H1 (cell line): ENCODE results near the gene LAMA3. TPM values are rescaled to one million over a fixed set of nuclear protein-coding genes. Genes with fewer than 3 reads are reported as not detected.

Source experiments
- CTCF ChIA-PET: fragments of 300-600 bp; sonication (Branson Sonifier 250); formaldehyde crosslinking; loops from one replicate; lab custom pipeline; 2021; ENCODE audit not compliant: partially characterized antibody; lab: Charles Lee
- POLR2A ChIA-PET: fragments of 300-600 bp; sonication (Branson Sonifier 250); formaldehyde crosslinking; loops from one replicate; lab custom pipeline; 2021; ENCODE audit warnings: inconsistent platforms; ENCODE audit not compliant: partially characterized antibody; lab: Charles Lee
- DNase-seq, 2 experiments: peaks; one replicate each; pipeline versions ENCODE4 v3.0.0 to v3.0.0-alpha.2; 2010 to 2022; ENCODE audit warnings: low spot score in 2 of 2, low read depth in 1 of 2, mixed read lengths in 1 of 2
- FAIRE-seq: peaks from 2 replicates; lab custom pipeline; 2011; peaks lifted over from hg19 to GRCh38; lab: Jason Lieb, UNC
- H2AFZ ChIP-seq: 2 replicates; pipeline ENCODE4 v1.8.1; 2012; ENCODE audit warnings: low read length, inconsistent platforms
- H2AK5ac ChIP-seq: 2 replicates; pipeline ENCODE4 v1.6.1; 2013; ENCODE audit warnings: low read depth, low read length
- H2BK120ac ChIP-seq: replicated peaks from 2 replicates; pipeline ENCODE3; 2013; ENCODE audit warnings: low read depth, low read length, inconsistent platforms
- H2BK12ac ChIP-seq: 2 replicates; pipeline ENCODE4 v1.6.1; 2013; ENCODE audit warnings: low read depth, low read length
- H2BK15ac ChIP-seq: 2 replicates; pipeline ENCODE4 v1.6.1; 2013; ENCODE audit warnings: low read length
- H2BK20ac ChIP-seq: 2 replicates; pipeline ENCODE4 v1.6.1; 2013; ENCODE audit warnings: low read length
- H2BK5ac ChIP-seq: 2 replicates; pipeline ENCODE4 v1.6.1; 2013; ENCODE audit warnings: low read depth, low read length
- H3K14ac ChIP-seq: 2 replicates; pipeline ENCODE4 v1.6.1; 2013; ENCODE audit warnings: inconsistent platforms; ENCODE audit not compliant: insufficient read length
- H3K18ac ChIP-seq: 2 replicates; pipeline ENCODE4 v1.6.1; 2013; ENCODE audit warnings: low read length; ENCODE audit errors: extremely low read depth
- H3K23ac ChIP-seq: 2 replicates; pipeline ENCODE4 v1.6.1; 2013; ENCODE audit warnings: inconsistent platforms; ENCODE audit not compliant: insufficient read length
- H3K23me2 ChIP-seq: 2 replicates; pipeline ENCODE4 v1.6.1; 2013; ENCODE audit warnings: low read depth, low read length
- H3K27ac ChIP-seq: 2 replicates; pipeline ENCODE4 v1.6.1; 2011; ENCODE audit warnings: low read depth, low read length, inconsistent platforms
- H3K27me3 ChIP-seq, 4 experiments: replicated peaks in 1 of 4; 1 replicate in 1 of 4; 2 replicates in 3 of 4; pipeline versions ENCODE4 v1.6.1 to v1.8.1; 2011 to 2013; ENCODE audit warnings: low read length in 3 of 4, mild to moderate bottlenecking in 3 of 4, inconsistent platforms in 2 of 4, mixed read lengths in 2 of 4, moderate library complexity in 1 of 4; ENCODE audit not compliant: control insufficient read depth in 3 of 4, insufficient read depth in 3 of 4; ENCODE audit errors: extremely low read depth in 1 of 4
- H3K36me3 ChIP-seq, 4 experiments: 2 replicates each; pipeline versions ENCODE4 v1.6.1 to v1.8.1; 2011 to 2013; ENCODE audit warnings: mild to moderate bottlenecking in 4 of 4, low read length in 3 of 4, moderate library complexity in 2 of 4, control low read depth in 1 of 4, inconsistent platforms in 1 of 4; ENCODE audit not compliant: insufficient read depth in 4 of 4, control insufficient read depth in 2 of 4
- H3K4ac ChIP-seq: replicated peaks from 2 replicates; pipeline ENCODE3; 2013; ENCODE audit warnings: low read length, low read depth, mixed read lengths, inconsistent platforms; ENCODE audit not compliant: insufficient read length
- H3K4me1 ChIP-seq, 4 experiments: replicated peaks in 1 of 4; 1 replicate in 1 of 4; 2 replicates in 3 of 4; pipeline versions ENCODE4 v1.6.1 to v1.8.1; 2011 to 2013; ENCODE audit warnings: low read length in 3 of 4, inconsistent platforms in 2 of 4, mixed read lengths in 1 of 4; ENCODE audit not compliant: insufficient read depth in 4 of 4, control insufficient read depth in 3 of 4
- H3K4me2 ChIP-seq, 2 experiments: 2 replicates each; pipeline versions ENCODE4 v1.6.1 to v1.8.1; 2011 to 2013; ENCODE audit warnings: low read depth in 2 of 2, low read length in 2 of 2, control low read depth in 1 of 2, inconsistent platforms in 1 of 2, mild to moderate bottlenecking in 1 of 2; ENCODE audit not compliant: insufficient read depth in 1 of 2
- H3K4me3 ChIP-seq, 4 experiments: fragments of 200-600, 300-600 bp in 1 of 4; sonication (generic), shearing (Covaris generic), sonication (Bioruptor Twin) in 1 of 4; 2 replicates each; pipeline versions ENCODE4 v1.5.1 to v1.8.1; 2011 to 2016; ENCODE audit warnings: low read length in 4 of 4, low read depth in 3 of 4, control low read depth in 2 of 4, inconsistent platforms in 2 of 4, mild to moderate bottlenecking in 2 of 4, mixed read lengths in 1 of 4, moderate library complexity in 1 of 4; ENCODE audit not compliant: insufficient read depth in 2 of 4; ENCODE audit errors: extremely low read depth in 1 of 4
- H3K56ac ChIP-seq: replicated peaks from 2 replicates; pipeline ENCODE3; 2013; ENCODE audit warnings: low read depth, mild to moderate bottlenecking, mixed read lengths, low read length, inconsistent platforms; ENCODE audit not compliant: insufficient read length
- H3K79me1 ChIP-seq: 2 replicates; pipeline ENCODE4 v1.6.1; 2013; ENCODE audit warnings: low read depth, low read length, control low read depth
- H3K79me2 ChIP-seq, 2 experiments: 2 replicates each; pipeline versions ENCODE4 v1.6.1 to v1.8.1; 2012 to 2013; ENCODE audit warnings: low read length in 2 of 2, mild to moderate bottlenecking in 2 of 2, inconsistent platforms in 1 of 2; ENCODE audit not compliant: insufficient read depth in 2 of 2, control insufficient read depth in 1 of 2
- H3K9ac ChIP-seq, 4 experiments: replicated peaks in 1 of 4; 1 replicate in 1 of 4; 2 replicates in 3 of 4; pipeline versions ENCODE4 v1.6.1 to v1.8.1; 2011 to 2013; ENCODE audit warnings: low read depth in 3 of 4, low read length in 3 of 4, control low read depth in 2 of 4, mild to moderate bottlenecking in 2 of 4, moderate library complexity in 2 of 4, inconsistent platforms in 1 of 4; ENCODE audit errors: extremely low read depth in 1 of 4
- H3K9me3 ChIP-seq, 2 experiments: 2 replicates each; pipeline versions ENCODE4 v1.6.1 to v1.8.1; 2012 to 2013; ENCODE audit warnings: mild to moderate bottlenecking in 2 of 2, moderate library complexity in 2 of 2, control low read depth in 1 of 2, inconsistent platforms in 1 of 2, low read depth in 1 of 2, low read length in 1 of 2, mixed read lengths in 1 of 2; ENCODE audit not compliant: insufficient read depth in 2 of 2
- H4K20me1 ChIP-seq, 2 experiments: replicated peaks in 1 of 2; 2 replicates each; pipeline versions ENCODE3 to v1.8.1; 2011 to 2013; ENCODE audit warnings: inconsistent platforms in 2 of 2, low read length in 2 of 2, mild to moderate bottlenecking in 1 of 2; ENCODE audit not compliant: insufficient read depth in 2 of 2, control insufficient read depth in 1 of 2
- H4K5ac ChIP-seq: 2 replicates; pipeline ENCODE4 v1.6.1; 2013; ENCODE audit warnings: low read length, low read depth, mixed read lengths, inconsistent platforms; ENCODE audit not compliant: insufficient read length
- H4K8ac ChIP-seq: 2 replicates; pipeline ENCODE4 v1.8.0; 2013; ENCODE audit warnings: mild to moderate bottlenecking, moderate library complexity, low read length, inconsistent platforms; ENCODE audit not compliant: insufficient read depth; ENCODE audit errors: extremely low read depth
- H4K91ac ChIP-seq: replicated peaks from 2 replicates; pipeline ENCODE3; 2013; ENCODE audit warnings: low read length, mixed read lengths, inconsistent platforms; ENCODE audit not compliant: insufficient read length
- BACH1 ChIP-seq: IDR thresholded peaks from 2 replicates; pipeline ENCODE4 v1.6.1; 2012; ENCODE audit warnings: low read length, improper control_type of control experiment
- CREB1 ChIP-seq: IDR thresholded peaks from 2 replicates; pipeline ENCODE4 v1.6.1; 2012; ENCODE audit warnings: inconsistent platforms
- EGR1 ChIP-seq: IDR thresholded peaks from 2 replicates; pipeline ENCODE4 v1.6.1; 2011; ENCODE audit warnings: low read depth, low read length, borderline replicate concordance
- JUN ChIP-seq: IDR thresholded peaks from 2 replicates; pipeline ENCODE4 v1.6.1; 2011; ENCODE audit warnings: low read depth, mild to moderate bottlenecking, improper control_type of control experiment, low read length
- POLR2AphosphoS5 ChIP-seq: IDR thresholded peaks from 2 replicates; pipeline ENCODE4 v1.6.1; 2011; ENCODE audit warnings: low read depth, low read length
- RAD21 ChIP-seq, 2 experiments: IDR thresholded peaks in 1 of 2; conservative IDR thresholded peaks in 1 of 2; 2 replicates each; pipeline ENCODE4 v1.6.1; 2011; ENCODE audit warnings: low read depth in 2 of 2, low read length in 2 of 2, improper control_type of control experiment in 1 of 2, inconsistent platforms in 1 of 2, mild to moderate bottlenecking in 1 of 2, moderate library complexity in 1 of 2
- RNF2 ChIP-seq: fragments of 200-900, 300-1000 bp; sonication (generic); IDR thresholded peaks from 2 replicates; pipeline ENCODE4 v1.7.1; 2016; ENCODE audit warnings: borderline replicate concordance, low read depth, mild to moderate bottlenecking, antibody characterized with exemption, low read length; ENCODE audit not compliant: poor library complexity, severe bottlenecking; ENCODE audit errors: missing control alignments
- SIRT6 ChIP-seq: IDR thresholded peaks from one replicate; pipeline ENCODE4 v1.7.1; 2012; ENCODE audit warnings: low read length, inconsistent platforms
- SP4 ChIP-seq: IDR thresholded peaks from 2 replicates; pipeline ENCODE4 v1.6.1; 2012; ENCODE audit warnings: low read length, inconsistent platforms
- WGBS, 2 experiments: shearing (Covaris generic) in 1 of 2; methylation state at CpG; one replicate each; pipeline versions ENCODE4 v1.1.6 to v1.1.7; 2013 to 2015; ENCODE audit warnings: low lambda C conversion rate in 2 of 2, mixed read lengths in 2 of 2, inconsistent platforms in 1 of 2, low coverage in 1 of 2, missing lambda C conversion rate in 1 of 2; ENCODE audit not compliant: insufficient replicate concordance in 2 of 2, insufficient coverage in 1 of 2, insufficient read length in 1 of 2; ENCODE audit errors: extremely low coverage in 1 of 2, missing lambda C conversion rate in 1 of 2; 5-methylcytosine and 5-hydroxymethylcytosine counted together
- polyA plus RNA-seq, 7 experiments: library from polyadenylated mRNA; depleted of rRNA in 3 of 7; stranded (reverse) in 5 of 7; unstranded in 2 of 7; fragments of >200 nt in 5 of 7; fragments of 200-250 nt in 2 of 7; gene quantifications; 1 replicate in 5 of 7; 2 replicates in 1 of 7; 4 replicates in 1 of 7; pipeline versions ENCODE4 v1.2.1 to v1.2.3, GENCODE V29; 2011 to 2013; ENCODE audit warnings: missing spikeins in 2 of 7, mixed read lengths in 2 of 7
- total RNA-seq: library from RNA; stranded (reverse); fragmentation: NEBNext Ultra II Directional; extraction: Animal tissue kit (Norgen Biotek cat#: 25700); gene quantifications from 2 replicates; pipeline ENCODE4 v1.2.1, GENCODE V29; 2021
- TF ChIP-seq, protein P1 (sequence below), 3 experiments: IDR thresholded peaks; 1 replicate in 2 of 3; 2 replicates in 1 of 3; pipeline versions ENCODE4 v1.5.1 to v1.6.1; 2011; ENCODE audit warnings: low read length in 3 of 3, mild to moderate bottlenecking in 3 of 3, inconsistent platforms in 2 of 3, low read depth in 1 of 3, moderate library complexity in 1 of 3; ENCODE audit not compliant: insufficient read depth in 1 of 3; ENCODE audit errors: control extremely low read depth in 1 of 3

The LAMA3 gene
- total and polyA plus RNA-seq, 2 of the 8 experiments (the other 6 are each of a cell fraction or from before 2014, with no cell fraction given): 0.76 to 5.0 TPM

DNA sequence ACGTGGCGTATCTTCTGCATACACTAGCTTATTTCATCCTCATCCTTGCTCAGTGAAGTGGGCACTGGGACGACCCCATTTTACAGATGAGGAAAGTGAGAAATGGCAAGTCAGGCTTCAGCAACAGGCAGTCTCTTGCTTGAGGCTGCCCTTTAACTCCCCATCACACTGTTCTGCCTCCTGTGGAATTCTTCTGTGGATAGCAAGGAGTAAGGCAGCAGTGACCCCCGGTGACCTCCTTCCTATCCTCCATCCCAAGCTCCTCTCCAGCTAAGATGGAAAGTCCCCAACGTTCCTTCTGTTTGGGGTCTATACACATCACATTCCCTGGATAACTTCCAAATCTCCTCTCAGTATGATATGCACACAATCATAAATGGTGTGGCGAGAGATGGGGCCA lies 37.0 kb upstream of the LAMA3 start:
- POLR2A ChIA-PET: interaction anchor here (1.0 to 1.1 kb wide), 2 partner anchors 25 to 34 kb away, joined by 3 to 5 read pairs; no protein-coding TSS in a partner anchor
- CTCF ChIA-PET: interaction anchor here (1.4 to 3.4 kb wide), 4 partner anchors 12 to 31 kb away, joined by 3 to 27 read pairs (median 4); no protein-coding TSS in a partner anchor

More for the DNA sequence above, 37.0 kb upstream of the LAMA3 start:
- no peaks in the 10 kb centered on the region for H3K79me1 ChIP-seq
- no peak overlapping the region for H3K27ac ChIP-seq
- H3K27me3 ChIP-seq: no peaks in the 10 kb centered on the region
- no peak overlapping the region for H2BK120ac ChIP-seq
- H4K20me1 ChIP-seq: no peaks in the 10 kb centered on the region
- H4K8ac ChIP-seq: no peak overlapping the region; the same call in 1 of the 2 replicates
- no peak overlapping the region for H2BK12ac ChIP-seq
- no peak overlapping the region for H3K9ac ChIP-seq
- H3K9me3 ChIP-seq: no peaks in the 10 kb centered on the region
- TF ChIP-seq, protein P1, sequence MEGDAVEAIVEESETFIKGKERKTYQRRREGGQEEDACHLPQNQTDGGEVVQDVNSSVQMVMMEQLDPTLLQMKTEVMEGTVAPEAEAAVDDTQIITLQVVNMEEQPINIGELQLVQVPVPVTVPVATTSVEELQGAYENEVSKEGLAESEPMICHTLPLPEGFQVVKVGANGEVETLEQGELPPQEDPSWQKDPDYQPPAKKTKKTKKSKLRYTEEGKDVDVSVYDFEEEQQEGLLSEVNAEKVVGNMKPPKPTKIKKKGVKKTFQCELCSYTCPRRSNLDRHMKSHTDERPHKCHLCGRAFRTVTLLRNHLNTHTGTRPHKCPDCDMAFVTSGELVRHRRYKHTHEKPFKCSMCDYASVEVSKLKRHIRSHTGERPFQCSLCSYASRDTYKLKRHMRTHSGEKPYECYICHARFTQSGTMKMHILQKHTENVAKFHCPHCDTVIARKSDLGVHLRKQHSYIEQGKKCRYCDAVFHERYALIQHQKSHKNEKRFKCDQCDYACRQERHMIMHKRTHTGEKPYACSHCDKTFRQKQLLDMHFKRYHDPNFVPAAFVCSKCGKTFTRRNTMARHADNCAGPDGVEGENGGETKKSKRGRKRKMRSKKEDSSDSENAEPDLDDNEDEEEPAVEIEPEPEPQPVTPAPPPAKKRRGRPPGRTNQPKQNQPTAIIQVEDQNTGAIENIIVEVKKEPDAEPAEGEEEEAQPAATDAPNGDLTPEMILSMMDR (IDR thresholded peaks at IDR 0.05; ENCODE audit: control extremely low read depth in 1 of 3, insufficient read depth in 1 of 3, low read depth in 1 of 3, low read length in 3 of 3): 0 out of 4 replicates have a peak, but pooled peaks of 1 of the 3 experiments have one; percentile 11
- TF ChIP-seq RNF2: no peak
- TF ChIP-seq POLR2AphosphoS5: no peak
- peak; percentile 14 to 37; a peak in 2 of 4 replicates for TF ChIP-seq RAD21 (IDR thresholded peaks at IDR 0.05 in 1 of 2, conservative IDR thresholded peaks at IDR 0.05 in 1 of 2; ENCODE audit: low read depth in 2 of 2, low read length in 2 of 2)
- TF ChIP-seq EGR1: no peak
- no peak for TF ChIP-seq SP4
- no peak for TF ChIP-seq SIRT6
- TF ChIP-seq BACH1: no peak
- no peak for TF ChIP-seq JUN
- no peak for TF ChIP-seq CREB1
- H3K4me2 ChIP-seq: no peak overlapping the region
- no peak overlapping the region for H2AK5ac ChIP-seq
- H3K23ac ChIP-seq: no peak overlapping the region
- no peak overlapping the region for H2BK15ac ChIP-seq
- no peak overlapping the region for H4K5ac ChIP-seq
- H3K56ac ChIP-seq: no peak overlapping the region
- H3K14ac ChIP-seq: no peak overlapping the region
- H2AFZ ChIP-seq: no peak overlapping the region
- no peak overlapping the region for H2BK5ac ChIP-seq
- H3K4me3 ChIP-seq: no peak overlapping the region
- WGBS, 2 experiments: 87% methylated on average over 6 of the region's 6 CpGs; no CpG with 5 or more reads in 1 of the 2 experiments
- no peak for DNase-seq
- H2BK20ac ChIP-seq: no peak overlapping the region
- peaks cover 0 to 5% (median 5%) of the 10 kb centered on the region in 4 experiments; a peak in 5 of 7 replicates for H3K4me1 ChIP-seq
- no peak overlapping the region for H4K91ac ChIP-seq
- H3K18ac ChIP-seq: no peak overlapping the region
- H3K36me3 ChIP-seq: no peaks in the 10 kb centered on the region
- H3K79me2 ChIP-seq: peaks cover 0 to 5% of the 10 kb centered on the region in 2 experiments; a peak in 2 of 4 replicates
- H3K23me2 ChIP-seq: no peaks in the 10 kb centered on the region
- no peak overlapping the region for H3K4ac ChIP-seq
- no peak for FAIRE-seq
